Choroid plexus epithelial cell (primary cell): ENCODE results near the gene ANKRD22.
A peak's percentile ranks its signal among the peaks of the same experiment; 100 is the strongest.

ENCODE experiments used
- DNase-seq: peaks from one replicate; pipeline ENCODE4 v3.0.0-alpha.2; 2010; ENCODE audit warnings: low read depth
- H3K4me3 ChIP-seq: 2 replicates; pipeline ENCODE4 v1.5.1; 2011; ENCODE audit warnings: low read depth, mild to moderate bottlenecking, control low read depth, low read length, moderate library complexity
- TF ChIP-seq, protein P1 (sequence below): conservative IDR thresholded peaks from 2 replicates; pipeline ENCODE4 v1.5.1; 2011; ENCODE audit warnings: low read depth, mild to moderate bottlenecking, control low read depth, inconsistent platforms, low read length, moderate library complexity

ANKRD22 gene

DNA sequence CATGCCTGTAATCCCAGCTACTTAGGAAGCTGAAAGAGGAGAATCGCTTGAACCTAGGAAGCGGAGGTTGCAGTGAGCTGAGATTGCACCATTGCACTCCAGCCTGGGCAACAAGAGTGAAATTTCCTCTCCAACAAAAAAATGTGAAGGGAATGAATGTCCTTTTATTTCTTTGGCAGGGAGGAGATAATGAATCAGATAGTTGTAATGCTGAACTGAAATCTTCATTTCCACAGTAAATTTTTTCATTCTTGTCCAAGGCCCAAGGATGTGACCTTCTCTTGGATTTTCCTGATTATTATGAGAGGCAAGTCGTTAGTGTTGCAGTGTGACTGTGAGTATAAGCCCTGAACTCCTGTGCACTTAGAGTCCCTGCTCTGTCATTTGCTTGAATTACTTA lies 42.0 kb upstream of the ANKRD22 start:
- TF ChIP-seq, protein P1, sequence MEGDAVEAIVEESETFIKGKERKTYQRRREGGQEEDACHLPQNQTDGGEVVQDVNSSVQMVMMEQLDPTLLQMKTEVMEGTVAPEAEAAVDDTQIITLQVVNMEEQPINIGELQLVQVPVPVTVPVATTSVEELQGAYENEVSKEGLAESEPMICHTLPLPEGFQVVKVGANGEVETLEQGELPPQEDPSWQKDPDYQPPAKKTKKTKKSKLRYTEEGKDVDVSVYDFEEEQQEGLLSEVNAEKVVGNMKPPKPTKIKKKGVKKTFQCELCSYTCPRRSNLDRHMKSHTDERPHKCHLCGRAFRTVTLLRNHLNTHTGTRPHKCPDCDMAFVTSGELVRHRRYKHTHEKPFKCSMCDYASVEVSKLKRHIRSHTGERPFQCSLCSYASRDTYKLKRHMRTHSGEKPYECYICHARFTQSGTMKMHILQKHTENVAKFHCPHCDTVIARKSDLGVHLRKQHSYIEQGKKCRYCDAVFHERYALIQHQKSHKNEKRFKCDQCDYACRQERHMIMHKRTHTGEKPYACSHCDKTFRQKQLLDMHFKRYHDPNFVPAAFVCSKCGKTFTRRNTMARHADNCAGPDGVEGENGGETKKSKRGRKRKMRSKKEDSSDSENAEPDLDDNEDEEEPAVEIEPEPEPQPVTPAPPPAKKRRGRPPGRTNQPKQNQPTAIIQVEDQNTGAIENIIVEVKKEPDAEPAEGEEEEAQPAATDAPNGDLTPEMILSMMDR = no peak
- DNase-seq = peak; percentile 42
- no peak overlapping the region for H3K4me3 ChIP-seq

DNA sequence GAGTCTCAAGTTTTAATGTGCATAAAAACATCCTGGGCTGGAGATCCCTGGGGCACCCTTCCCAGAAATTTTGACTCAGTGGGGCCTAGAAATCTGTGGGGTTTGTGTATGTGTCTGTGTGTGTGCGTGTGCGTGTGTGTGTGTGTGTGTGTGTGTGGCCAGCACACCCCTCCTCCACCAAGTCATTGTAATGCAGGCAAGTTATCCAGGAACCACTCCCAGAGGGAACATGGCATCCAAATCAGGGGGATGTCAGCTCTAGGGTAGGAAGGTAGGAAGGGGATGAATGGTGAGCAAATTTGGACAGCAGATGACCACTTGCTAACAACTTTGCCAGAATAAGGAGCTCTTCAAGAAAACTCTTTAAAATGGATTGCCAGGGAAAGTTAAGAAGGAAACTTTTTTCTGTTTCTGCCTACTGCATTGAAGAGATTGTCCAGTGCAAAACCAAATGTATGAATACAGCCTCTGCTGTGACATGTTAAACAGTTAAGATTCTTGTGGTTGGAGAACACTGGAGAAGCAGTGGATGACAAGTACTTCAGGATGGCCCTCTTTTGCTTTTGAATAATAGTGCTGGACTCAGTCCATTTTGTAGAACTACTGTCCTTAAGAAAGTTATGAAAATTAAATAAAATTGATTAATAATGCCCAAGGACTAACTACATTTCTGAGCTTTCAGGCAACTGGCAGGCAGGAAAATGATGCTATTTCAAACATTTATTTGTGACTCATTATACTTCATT lies 40.8 kb upstream of the ANKRD22 start:
- peak; percentile 75 for DNase-seq
- no peak overlapping the region for H3K4me3 ChIP-seq
- TF ChIP-seq, protein P1 = no peak

DNA sequence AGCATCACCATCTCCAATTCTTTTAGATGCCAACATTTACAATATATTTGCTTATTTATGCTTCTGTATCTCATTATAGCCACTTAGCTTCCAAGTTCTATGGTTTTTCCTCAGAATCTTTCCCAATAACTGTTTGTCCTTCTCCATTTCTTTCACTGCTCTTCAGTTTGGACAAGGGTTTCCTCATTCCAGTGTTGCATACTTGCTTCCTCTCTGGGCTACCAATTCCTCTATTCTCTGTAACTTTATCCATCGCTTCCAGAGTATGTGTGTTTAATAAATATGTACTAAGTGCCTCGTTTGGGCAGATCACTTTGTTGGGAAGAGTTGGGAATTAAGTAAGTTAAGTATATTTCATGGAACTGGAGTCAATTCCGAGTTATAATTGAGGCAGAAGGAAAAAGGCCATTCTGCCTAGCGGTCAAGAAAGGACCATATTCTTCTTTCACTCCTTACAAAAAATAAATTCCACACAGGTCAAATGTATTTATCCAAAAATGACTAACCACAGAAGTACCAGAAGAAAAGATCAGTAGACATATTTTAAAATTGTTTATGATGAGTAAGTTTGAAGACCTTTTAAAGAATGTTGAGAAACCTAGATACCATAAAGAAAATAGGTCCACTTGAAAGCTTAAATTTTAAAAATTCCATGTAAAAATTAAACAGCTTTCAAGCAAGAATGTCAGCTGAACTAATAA lies 39.2 kb upstream of the ANKRD22 start:
- no peak overlapping the region for H3K4me3 ChIP-seq
- DNase-seq = peak; percentile 55
- TF ChIP-seq, protein P1 = no peak

DNA sequence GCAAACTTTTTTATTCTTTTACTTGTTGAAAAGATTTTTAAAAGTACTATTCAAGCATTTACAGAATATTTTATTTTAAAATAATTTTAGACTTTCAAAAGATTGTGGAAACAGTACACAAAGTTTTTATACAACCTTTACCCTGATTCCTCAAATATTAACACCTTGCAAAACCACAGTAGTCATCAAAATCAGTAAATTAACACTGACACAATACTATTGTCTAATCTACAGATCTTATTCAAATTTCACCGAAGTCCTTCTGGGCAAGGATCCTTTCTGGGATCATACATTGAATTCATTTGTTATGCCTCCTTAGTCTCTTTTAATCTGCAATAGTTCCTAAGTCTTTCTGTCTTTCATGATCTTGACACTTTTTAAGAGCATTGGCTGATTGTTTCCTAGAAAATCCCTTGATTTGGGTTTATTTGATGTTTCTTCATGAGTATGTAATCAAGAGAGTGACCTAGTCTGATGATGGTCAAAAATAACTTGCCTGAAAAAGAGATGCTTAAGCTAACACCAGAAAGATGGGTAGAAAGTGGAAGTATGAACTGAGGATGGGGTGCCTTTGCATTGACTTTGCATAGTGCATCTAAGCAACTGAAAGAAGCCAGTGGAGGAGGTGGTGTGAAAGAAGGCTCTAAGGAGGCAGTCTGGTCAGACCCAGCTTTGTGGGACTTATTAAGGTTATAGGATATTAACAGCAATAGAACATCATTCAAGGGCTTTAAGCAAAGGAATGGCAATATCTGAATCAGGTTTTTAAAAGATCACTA lies 38.1 kb upstream of the ANKRD22 start:
- TF ChIP-seq, protein P1 = no peak
- DNase-seq = no peak
- H3K4me3 ChIP-seq = no peak overlapping the region

DNA sequence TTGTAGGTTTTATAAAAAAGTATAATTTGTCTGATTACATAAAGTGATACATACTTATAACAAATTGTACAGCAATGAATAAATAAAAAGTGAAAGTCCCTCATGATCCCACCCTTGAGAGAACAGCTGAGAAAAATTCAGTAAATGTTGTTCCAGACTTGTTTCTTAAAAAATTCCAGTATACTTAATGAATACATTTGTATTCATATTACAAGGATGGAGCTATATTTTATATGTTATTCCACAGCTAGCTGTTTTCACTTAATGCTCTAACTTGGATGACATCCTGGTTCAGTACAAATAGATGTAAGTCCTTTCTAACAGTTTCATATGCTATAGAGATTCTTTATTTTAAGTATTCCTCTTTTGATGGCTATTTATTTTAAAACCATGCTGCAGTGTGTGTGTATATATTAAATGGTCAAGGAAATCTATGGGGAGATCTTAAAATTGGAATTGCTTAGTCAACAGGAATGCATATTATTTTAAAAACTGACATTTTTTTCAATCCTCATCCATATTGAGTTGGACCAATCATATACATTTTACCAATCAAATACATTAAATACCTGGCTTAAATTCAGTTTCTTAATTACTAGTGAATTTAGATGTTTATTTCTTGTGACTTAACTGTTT lies 37.3 kb upstream of the ANKRD22 start:
- TF ChIP-seq, protein P1 = no peak
- no peak overlapping the region for H3K4me3 ChIP-seq
- DNase-seq = no peak

DNA sequence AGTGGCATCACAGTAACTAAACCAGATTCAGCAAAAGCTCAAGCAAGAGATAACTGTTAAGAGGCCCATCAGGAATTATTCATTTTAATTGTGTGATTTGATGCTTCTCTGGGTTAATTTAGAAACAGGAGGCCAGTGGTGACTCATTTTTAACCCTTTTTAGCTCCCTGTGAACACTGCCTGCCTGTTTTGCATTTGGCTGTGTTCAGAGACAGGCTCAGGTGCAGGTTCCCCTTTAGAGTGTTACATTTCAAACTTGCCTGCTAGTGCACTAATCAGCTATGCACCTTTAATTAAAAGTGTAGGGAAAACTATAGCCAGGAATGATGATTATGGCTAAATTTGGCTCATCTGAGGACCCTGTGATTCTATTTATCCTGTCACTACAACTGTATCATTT lies 34.9 kb upstream of the ANKRD22 start:
- no peak overlapping the region for H3K4me3 ChIP-seq
- no peak for DNase-seq
- TF ChIP-seq, protein P1 = no peak
